ENCODE data around the gene SLC29A3.

- TF ChIP-seq POLR2AphosphoS5 (IDR thresholded peaks at IDR 0.05; ENCODE audit: low read depth, low read length), result no peak
- no peak for TF ChIP-seq POLR2A (IDR thresholded peaks at IDR 0.05; ENCODE audit: low read depth, low read length)
- no peak for TF ChIP-seq PAX5 (IDR thresholded peaks at IDR 0.05; ENCODE audit: insufficient read depth, low read length, severe bottlenecking)
Measured at GRCh38 chr10:71316056-71316785, 2.8 kb upstream of the SLC29A3 start.

Measured in GM12891 (cell line).